Measurements from ENCODE around the gene NLGN1.

Gene NLGN1

DNA sequence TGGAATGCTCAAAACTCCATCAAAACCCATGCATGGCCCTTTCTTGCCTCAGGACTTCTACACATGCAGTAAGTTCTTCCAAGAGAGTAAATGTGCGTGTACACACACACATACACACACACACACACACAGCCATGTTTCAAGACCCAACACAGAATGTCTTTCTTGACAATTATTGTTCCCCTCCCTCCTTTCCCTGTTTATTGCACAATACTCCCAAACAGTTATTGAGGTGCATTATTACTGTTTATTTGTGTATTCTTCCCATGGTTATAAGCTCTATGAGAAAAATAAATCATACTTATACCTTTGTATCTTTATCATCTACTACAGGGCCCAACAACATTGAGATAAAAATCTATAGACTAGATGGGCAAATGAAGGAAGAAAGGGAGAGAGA, 937.8 kb downstream of the NLGN1 start:
- DNase-seq (ENCODE audit: low read depth): no peak

DNA sequence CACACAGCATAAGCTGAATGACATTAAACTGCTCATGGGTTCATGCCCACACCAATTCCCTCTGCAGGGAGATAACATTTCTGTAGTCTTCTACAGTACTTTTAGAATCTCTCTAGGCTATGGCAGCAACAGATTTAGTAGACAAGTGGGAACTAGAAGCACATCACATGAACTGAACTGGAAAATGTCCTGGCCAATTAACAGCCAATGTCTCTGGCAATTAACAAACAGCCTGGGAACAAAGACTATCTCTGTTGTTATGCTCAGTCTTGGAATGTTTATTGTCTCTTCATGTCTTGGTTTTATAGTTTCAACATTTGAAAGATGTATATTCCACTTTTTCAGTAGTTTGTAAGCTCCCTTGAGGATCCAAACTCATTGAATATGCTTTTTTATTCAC, 938.4 kb downstream of the NLGN1 start:
- no peak for DNase-seq (ENCODE audit: low read depth)
